Endothelial cell of umbilical vein (primary cell): ENCODE data around the gene MYO16. TPM values are rescaled to one million over a fixed set of nuclear protein-coding genes. Genes with fewer than 3 reads are reported as not detected.

ENCODE experiments used
- BruUV-seq: library from RNA; stranded (reverse); fragments of 400-500 nt; replicated peaks from 2 replicates; lab custom pipeline; 2021; lab: Mats Ljungman, UMichigan
- CTCF ChIA-PET: fragments of 300-600, 350-600 bp; sonication (Branson Sonifier 250); formaldehyde crosslinking; loops from one replicate; lab custom pipeline; 2021; ENCODE audit warnings: antibody characterized with exemption, inconsistent platforms; lab: Charles Lee
- POLR2A ChIA-PET: fragments of 300-600, 350-600 bp; sonication (Branson Sonifier 250); formaldehyde crosslinking; loops from one replicate; lab custom pipeline; 2021; ENCODE audit warnings: antibody characterized with exemption, inconsistent platforms; lab: Charles Lee
- DNase-seq: peaks from one replicate; pipeline ENCODE4 v3.0.0-alpha.2; 2011; ENCODE audit warnings: low read depth, low spot score
- FAIRE-seq: peaks from 2 replicates; lab custom pipeline; 2011; peaks lifted over from hg19 to GRCh38; lab: Jason Lieb, UNC
- H2AFZ ChIP-seq: 2 replicates; pipeline ENCODE4 v1.6.0; 2012; ENCODE audit warnings: low read depth, low read length, control low read depth, inconsistent platforms
- H3K27ac ChIP-seq: 2 replicates; pipeline ENCODE4 v1.5.1; 2011; ENCODE audit warnings: low read depth, mild to moderate bottlenecking, control low read depth, low read length, moderate library complexity; ENCODE audit not compliant: insufficient read depth
- H3K27me3 ChIP-seq, 2 experiments: 2 replicates each; pipeline versions ENCODE4 v1.6.0 to v1.6.1; 2011; ENCODE audit warnings: low read length in 2 of 2, mixed read lengths in 1 of 2; ENCODE audit not compliant: control insufficient read depth in 2 of 2, insufficient read depth in 2 of 2
- H3K36me3 ChIP-seq, 2 experiments: 2 replicates in 1 of 2; 3 replicates in 1 of 2; pipeline ENCODE4 v1.5.1; 2011; ENCODE audit warnings: low read length in 2 of 2, mild to moderate bottlenecking in 1 of 2, moderate library complexity in 1 of 2; ENCODE audit not compliant: control insufficient read depth in 2 of 2, insufficient read depth in 2 of 2; ENCODE audit errors: extremely low read depth in 1 of 2
- H3K4me1 ChIP-seq: 3 replicates; pipeline ENCODE4 v1.5.1; 2011; ENCODE audit warnings: mild to moderate bottlenecking, low read length; ENCODE audit not compliant: control insufficient read depth, insufficient read depth; ENCODE audit errors: extremely low read depth
- H3K4me2 ChIP-seq: 2 replicates; pipeline ENCODE4 v1.6.1; 2011; ENCODE audit warnings: low read length, control low read depth, mixed read lengths; ENCODE audit not compliant: insufficient read depth
- H3K4me3 ChIP-seq, 3 experiments: fragments of 200-600 bp in 1 of 3; sonication (generic), shearing (Covaris generic) in 1 of 3; replicated peaks in 1 of 3; 2 replicates each; pipeline ENCODE4 v1.5.1; 2011 to 2016; ENCODE audit warnings: control low read depth in 3 of 3, low read length in 3 of 3, mild to moderate bottlenecking in 2 of 3, inconsistent platforms in 1 of 3, low read depth in 1 of 3, moderate library complexity in 1 of 3; ENCODE audit not compliant: insufficient read depth in 1 of 3
- H3K79me2 ChIP-seq: 2 replicates; pipeline ENCODE4 v1.6.0; 2012; ENCODE audit warnings: low read length, inconsistent platforms; ENCODE audit not compliant: control insufficient read depth, insufficient read depth
- H3K9ac ChIP-seq: replicated peaks from 2 replicates; pipeline ENCODE3; 2011; ENCODE audit warnings: low read length, control low read depth; ENCODE audit not compliant: insufficient read depth; ENCODE audit errors: extremely low read depth
- H3K9me1 ChIP-seq: replicated peaks from 3 replicates; pipeline ENCODE4 v1.6.0; 2011; ENCODE audit warnings: mild to moderate bottlenecking, low read length; ENCODE audit not compliant: control insufficient read depth, insufficient read depth; ENCODE audit errors: extremely low read depth
- H3K9me3 ChIP-seq: replicated peaks from 2 replicates; pipeline ENCODE4 v1.5.1; 2012; ENCODE audit warnings: low read length, inconsistent platforms; ENCODE audit not compliant: control insufficient read depth, insufficient read depth
- H4K20me1 ChIP-seq: replicated peaks from 2 replicates; pipeline ENCODE3; 2011; ENCODE audit warnings: mild to moderate bottlenecking, low read length; ENCODE audit not compliant: control insufficient read depth, insufficient read depth; ENCODE audit errors: extremely low read depth
- EZH2 ChIP-seq: IDR thresholded peaks from 2 replicates; pipeline ENCODE4 v1.6.1; 2012; ENCODE audit warnings: borderline replicate concordance, low read depth, mild to moderate bottlenecking, moderate library complexity, low read length, inconsistent platforms; ENCODE audit not compliant: severe bottlenecking
- FOS ChIP-seq: IDR thresholded peaks from 2 replicates; pipeline ENCODE4 v1.6.1; 2011; ENCODE audit warnings: mild to moderate bottlenecking, low read length, moderate library complexity, borderline replicate concordance; ENCODE audit not compliant: insufficient read depth
- GATA2 ChIP-seq: IDR thresholded peaks from 2 replicates; pipeline ENCODE4 v1.7.0; 2011; ENCODE audit warnings: low read depth, mild to moderate bottlenecking, moderate library complexity, mixed read lengths, low read length; ENCODE audit not compliant: insufficient read length, insufficient read depth
- JUN ChIP-seq: IDR thresholded peaks from 2 replicates; pipeline ENCODE4 v1.6.1; 2011; ENCODE audit warnings: borderline replicate concordance, low read depth; ENCODE audit not compliant: insufficient read length, insufficient read depth
- MYC ChIP-seq: IDR thresholded peaks from one replicate; pipeline ENCODE4 v1.6.1; 2011; ENCODE audit warnings: mild to moderate bottlenecking, low read depth, low read length
- POLR2A ChIP-seq: IDR thresholded peaks from 2 replicates; pipeline ENCODE4 v1.6.1; 2012; ENCODE audit warnings: low read depth, mild to moderate bottlenecking, control low read depth, low read length
- POLR2AphosphoS5 ChIP-seq: IDR thresholded peaks from 2 replicates; pipeline ENCODE4 v1.6.1; 2012; ENCODE audit warnings: low read depth, mild to moderate bottlenecking, control low read depth, low read length, moderate library complexity; ENCODE audit not compliant: insufficient read depth
- dilution Hi-C: fragments of 300-500 bp; cut with MboI; formaldehyde crosslinking; loops from one replicate; pipeline ENCODE4 v1.15.0; 2019; ENCODE audit warnings: low sequenced_read_pairs; ENCODE audit not compliant: extremely low pct_ligation_motif_present
- intact Hi-C: fragments of 100-400 bp; cut with micrococcal nuclease; formaldehyde crosslinking; loops from one replicate; pipeline ENCODE4 v1.10.0; 2022
- polyA plus RNA-seq, 4 experiments: library from polyadenylated mRNA; depleted of rRNA in 3 of 4; stranded (reverse) in 3 of 4; unstranded in 1 of 4; fragments of >200 nt; gene quantifications; 2 replicates each; pipeline versions ENCODE4 v1.2.1 to v1.2.3, GENCODE V29; 2011 to 2012; ENCODE audit warnings: missing spikeins in 1 of 4
- total RNA-seq: library from RNA; stranded (reverse); gene quantifications from 2 replicates; pipeline ENCODE4 v1.2.3, GENCODE V29; 2021
- TF ChIP-seq, protein P1 (sequence below): IDR thresholded peaks from 2 replicates; pipeline ENCODE4 v1.6.1; 2011; ENCODE audit not compliant: insufficient read depth, insufficient read length
- TF ChIP-seq, protein P2 (sequence below), 2 donors: IDR thresholded peaks; 1 replicate in 1 of 2; 2 replicates in 1 of 2; pipeline ENCODE4 v1.5.1; 2011; ENCODE audit warnings: low read length in 2 of 2, mild to moderate bottlenecking in 2 of 2, moderate library complexity in 2 of 2, control low read depth in 1 of 2, inconsistent platforms in 1 of 2, low read depth in 1 of 2; ENCODE audit not compliant: insufficient read depth in 1 of 2; ENCODE audit errors: extremely low read depth in 1 of 2

Gene MYO16
- total and polyA plus RNA-seq, 2 donors (not counting 3 experiments of a cell fraction or from before 2014, with no cell fraction given) = 0.03 to 0.04 TPM

DNA sequence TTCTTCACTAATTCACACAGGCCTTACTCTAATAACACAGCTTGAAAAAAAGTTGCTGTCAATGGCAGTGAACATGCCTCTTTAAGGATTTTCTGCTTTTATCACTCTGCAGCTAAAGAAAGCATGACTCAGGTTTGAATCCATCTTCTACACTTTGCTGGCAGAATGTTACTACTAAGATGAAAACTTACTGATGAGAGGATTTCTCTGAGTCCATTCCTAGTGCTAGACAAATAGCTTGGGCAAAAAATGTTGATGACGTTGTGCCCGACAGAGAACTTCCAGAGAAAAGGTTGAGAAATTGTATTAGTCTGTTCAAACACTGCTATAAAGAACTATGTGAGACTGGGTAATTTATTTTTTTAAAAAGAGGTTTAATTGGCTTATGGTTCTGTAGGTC is 585.0 kb downstream of the MYO16 start:
- intact Hi-C loops = no loop called here
- Histone ChIP-seq H3K4me3 (no peak overlapping the region), H3K27ac (no peak overlapping the region), H3K27me3 (no peaks in the 10 kb centered on the region), H3K9me1 (no peaks in the 10 kb centered on the region), H3K9ac (no peak overlapping the region), H4K20me1 (no peaks in the 10 kb centered on the region), H3K79me2 (no peaks in the 10 kb centered on the region), H3K4me1 (no peaks in the 10 kb centered on the region), H3K4me2 (no peak overlapping the region), H3K9me3 (no peaks in the 10 kb centered on the region), H3K36me3 (no peaks in the 10 kb centered on the region), H2AFZ (no peak overlapping the region)
- BruUV-seq = no TSS peak
- CTCF ChIA-PET = interaction anchor here (1.5 kb wide), 1 partner anchor 9 kb away, joined by 3 read pairs; no protein-coding TSS in a partner anchor
- dilution Hi-C loops = no loop called here
- FAIRE-seq (no peak), DNase-seq (no peak)
- TF ChIP-seq POLR2A = no peak
- no peak for TF ChIP-seq FOS
- no peak for TF ChIP-seq JUN
- TF ChIP-seq EZH2 = no peak
- TF ChIP-seq MYC = no peak
- TF ChIP-seq, protein P1, sequence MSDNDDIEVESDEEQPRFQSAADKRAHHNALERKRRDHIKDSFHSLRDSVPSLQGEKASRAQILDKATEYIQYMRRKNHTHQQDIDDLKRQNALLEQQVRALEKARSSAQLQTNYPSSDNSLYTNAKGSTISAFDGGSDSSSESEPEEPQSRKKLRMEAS = no peak
- no peak for TF ChIP-seq GATA2
- no peak for TF ChIP-seq POLR2AphosphoS5
- POLR2A ChIA-PET = no interaction called here

DNA sequence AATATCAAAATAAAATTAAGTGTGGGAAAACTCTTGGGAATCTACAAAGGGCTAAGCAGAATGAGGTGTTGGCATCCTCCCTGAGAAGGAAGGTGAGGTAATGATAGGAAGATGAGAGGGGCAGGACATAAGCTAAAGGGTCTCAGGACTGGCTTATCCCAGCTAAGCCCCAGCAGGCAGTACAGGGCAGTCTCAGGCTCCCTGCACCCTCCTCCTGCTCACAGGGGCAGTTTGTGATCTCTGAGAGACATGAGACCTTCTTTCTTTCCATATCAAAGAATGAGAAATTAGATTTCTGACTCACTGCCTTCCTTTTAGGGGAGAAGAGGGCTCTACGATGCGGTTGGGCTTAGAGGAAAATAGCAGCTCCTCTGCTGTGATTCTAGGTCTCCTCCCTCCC is 586.0 kb downstream of the MYO16 start:
- no peaks in the 10 kb centered on the region for H3K79me2 ChIP-seq
- ChIA-PET CTCF (interaction anchor here (1.5 kb wide), 1 partner anchor 10 kb away, joined by 3 read pairs; no protein-coding TSS in a partner anchor), POLR2A (no interaction called here)
- dilution Hi-C loops (no loop called here), intact Hi-C loops (no loop called here)
- H4K20me1 ChIP-seq = no peaks in the 10 kb centered on the region
- H3K9me3 ChIP-seq = no peaks in the 10 kb centered on the region
- BruUV-seq = no TSS peak
- H3K4me3 ChIP-seq = no peak overlapping the region
- FAIRE-seq (no peak), DNase-seq (no peak)
- H3K27ac ChIP-seq = no peak overlapping the region
- no peak for TF ChIP-seq POLR2A
- no peak for TF ChIP-seq MYC
- TF ChIP-seq GATA2 = no peak
- TF ChIP-seq, protein P1 = no peak
- TF ChIP-seq POLR2AphosphoS5 = no peak
- TF ChIP-seq, protein P2, sequence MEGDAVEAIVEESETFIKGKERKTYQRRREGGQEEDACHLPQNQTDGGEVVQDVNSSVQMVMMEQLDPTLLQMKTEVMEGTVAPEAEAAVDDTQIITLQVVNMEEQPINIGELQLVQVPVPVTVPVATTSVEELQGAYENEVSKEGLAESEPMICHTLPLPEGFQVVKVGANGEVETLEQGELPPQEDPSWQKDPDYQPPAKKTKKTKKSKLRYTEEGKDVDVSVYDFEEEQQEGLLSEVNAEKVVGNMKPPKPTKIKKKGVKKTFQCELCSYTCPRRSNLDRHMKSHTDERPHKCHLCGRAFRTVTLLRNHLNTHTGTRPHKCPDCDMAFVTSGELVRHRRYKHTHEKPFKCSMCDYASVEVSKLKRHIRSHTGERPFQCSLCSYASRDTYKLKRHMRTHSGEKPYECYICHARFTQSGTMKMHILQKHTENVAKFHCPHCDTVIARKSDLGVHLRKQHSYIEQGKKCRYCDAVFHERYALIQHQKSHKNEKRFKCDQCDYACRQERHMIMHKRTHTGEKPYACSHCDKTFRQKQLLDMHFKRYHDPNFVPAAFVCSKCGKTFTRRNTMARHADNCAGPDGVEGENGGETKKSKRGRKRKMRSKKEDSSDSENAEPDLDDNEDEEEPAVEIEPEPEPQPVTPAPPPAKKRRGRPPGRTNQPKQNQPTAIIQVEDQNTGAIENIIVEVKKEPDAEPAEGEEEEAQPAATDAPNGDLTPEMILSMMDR (IDR thresholded peaks at IDR 0.05; ENCODE audit: extremely low read depth in 1 of 2, insufficient read depth in 1 of 2, low read depth in 1 of 2, low read length in 2 of 2) = no peak
- TF ChIP-seq FOS = no peak
- no peak for TF ChIP-seq JUN
- TF ChIP-seq EZH2 = no peak
- H3K4me1 ChIP-seq = no peaks in the 10 kb centered on the region
- no peak overlapping the region for H2AFZ ChIP-seq
- H3K27me3 ChIP-seq = no peaks in the 10 kb centered on the region
- no peak overlapping the region for H3K4me2 ChIP-seq
- H3K36me3 ChIP-seq = no peaks in the 10 kb centered on the region
- no peaks in the 10 kb centered on the region for H3K9me1 ChIP-seq
- H3K9ac ChIP-seq = no peak overlapping the region
